H1 (cell line): Measurements from ENCODE around the gene KDM1A. TPM values are rescaled to one million over a fixed set of nuclear protein-coding genes. Genes with fewer than 3 reads are reported as not detected.

Experiments
- PHF8 ChIP-seq: fragments of 200-600 bp; sonication (generic); conservative IDR thresholded peaks from 2 replicates; pipeline ENCODE4 v1.7.1; 2012; ENCODE audit warnings: low read depth, mild to moderate bottlenecking, inconsistent platforms, low read length, moderate library complexity
- SAP30 ChIP-seq: fragments of 300-600 bp; sonication (generic); IDR thresholded peaks from 2 replicates; pipeline ENCODE4 v1.7.1; 2012; ENCODE audit warnings: low read length, moderate library complexity, mild to moderate bottlenecking, inconsistent platforms; ENCODE audit not compliant: insufficient read depth, insufficient replicate concordance
- polyA plus RNA-seq, 7 experiments: library from polyadenylated mRNA; depleted of rRNA in 3 of 7; stranded (reverse) in 5 of 7; unstranded in 2 of 7; fragments of >200 nt in 5 of 7; fragments of 200-250 nt in 2 of 7; gene quantifications; 1 replicate in 5 of 7; 2 replicates in 1 of 7; 4 replicates in 1 of 7; pipeline versions ENCODE4 v1.2.1 to v1.2.3, GENCODE V29; 2011 to 2013; ENCODE audit warnings: missing spikeins in 2 of 7, mixed read lengths in 2 of 7
- total RNA-seq: library from RNA; stranded (reverse); fragmentation: NEBNext Ultra II Directional; extraction: Animal tissue kit (Norgen Biotek cat#: 25700); gene quantifications from 2 replicates; pipeline ENCODE4 v1.2.1, GENCODE V29; 2021
- TF ChIP-seq, protein P1 (sequence below): fragments of 300-600 bp; sonication (generic); IDR thresholded peaks from 2 replicates; pipeline ENCODE4 v1.7.1; 2012; ENCODE audit warnings: low read length, moderate library complexity, mild to moderate bottlenecking, inconsistent platforms; ENCODE audit not compliant: insufficient replicate concordance

The KDM1A gene
- total and polyA plus RNA-seq, 2 of the 8 experiments (the other 6 are each of a cell fraction or from before 2014, with no cell fraction given) = 216 to 275 TPM

DNA sequence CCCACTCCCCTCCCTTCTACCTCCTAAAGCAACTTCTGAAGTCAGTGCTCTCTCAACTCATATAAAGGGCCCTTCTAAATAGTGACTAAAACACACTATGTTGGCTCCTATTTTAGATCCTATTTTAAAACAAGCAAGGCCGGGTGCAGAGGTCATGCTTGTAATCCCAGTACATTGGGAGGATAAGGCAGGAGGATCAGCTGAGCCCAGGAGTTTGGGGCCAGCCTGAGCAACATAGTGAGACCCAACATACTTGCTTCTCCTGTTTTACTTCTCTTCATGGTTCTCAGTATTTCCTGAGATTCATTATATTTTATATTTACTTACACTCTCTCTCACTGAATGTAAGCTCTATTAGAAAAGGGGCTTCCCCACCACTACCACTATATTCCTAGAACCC lies 106.9 kb downstream of the KDM1A start (continued):
- TF ChIP-seq, protein P1, sequence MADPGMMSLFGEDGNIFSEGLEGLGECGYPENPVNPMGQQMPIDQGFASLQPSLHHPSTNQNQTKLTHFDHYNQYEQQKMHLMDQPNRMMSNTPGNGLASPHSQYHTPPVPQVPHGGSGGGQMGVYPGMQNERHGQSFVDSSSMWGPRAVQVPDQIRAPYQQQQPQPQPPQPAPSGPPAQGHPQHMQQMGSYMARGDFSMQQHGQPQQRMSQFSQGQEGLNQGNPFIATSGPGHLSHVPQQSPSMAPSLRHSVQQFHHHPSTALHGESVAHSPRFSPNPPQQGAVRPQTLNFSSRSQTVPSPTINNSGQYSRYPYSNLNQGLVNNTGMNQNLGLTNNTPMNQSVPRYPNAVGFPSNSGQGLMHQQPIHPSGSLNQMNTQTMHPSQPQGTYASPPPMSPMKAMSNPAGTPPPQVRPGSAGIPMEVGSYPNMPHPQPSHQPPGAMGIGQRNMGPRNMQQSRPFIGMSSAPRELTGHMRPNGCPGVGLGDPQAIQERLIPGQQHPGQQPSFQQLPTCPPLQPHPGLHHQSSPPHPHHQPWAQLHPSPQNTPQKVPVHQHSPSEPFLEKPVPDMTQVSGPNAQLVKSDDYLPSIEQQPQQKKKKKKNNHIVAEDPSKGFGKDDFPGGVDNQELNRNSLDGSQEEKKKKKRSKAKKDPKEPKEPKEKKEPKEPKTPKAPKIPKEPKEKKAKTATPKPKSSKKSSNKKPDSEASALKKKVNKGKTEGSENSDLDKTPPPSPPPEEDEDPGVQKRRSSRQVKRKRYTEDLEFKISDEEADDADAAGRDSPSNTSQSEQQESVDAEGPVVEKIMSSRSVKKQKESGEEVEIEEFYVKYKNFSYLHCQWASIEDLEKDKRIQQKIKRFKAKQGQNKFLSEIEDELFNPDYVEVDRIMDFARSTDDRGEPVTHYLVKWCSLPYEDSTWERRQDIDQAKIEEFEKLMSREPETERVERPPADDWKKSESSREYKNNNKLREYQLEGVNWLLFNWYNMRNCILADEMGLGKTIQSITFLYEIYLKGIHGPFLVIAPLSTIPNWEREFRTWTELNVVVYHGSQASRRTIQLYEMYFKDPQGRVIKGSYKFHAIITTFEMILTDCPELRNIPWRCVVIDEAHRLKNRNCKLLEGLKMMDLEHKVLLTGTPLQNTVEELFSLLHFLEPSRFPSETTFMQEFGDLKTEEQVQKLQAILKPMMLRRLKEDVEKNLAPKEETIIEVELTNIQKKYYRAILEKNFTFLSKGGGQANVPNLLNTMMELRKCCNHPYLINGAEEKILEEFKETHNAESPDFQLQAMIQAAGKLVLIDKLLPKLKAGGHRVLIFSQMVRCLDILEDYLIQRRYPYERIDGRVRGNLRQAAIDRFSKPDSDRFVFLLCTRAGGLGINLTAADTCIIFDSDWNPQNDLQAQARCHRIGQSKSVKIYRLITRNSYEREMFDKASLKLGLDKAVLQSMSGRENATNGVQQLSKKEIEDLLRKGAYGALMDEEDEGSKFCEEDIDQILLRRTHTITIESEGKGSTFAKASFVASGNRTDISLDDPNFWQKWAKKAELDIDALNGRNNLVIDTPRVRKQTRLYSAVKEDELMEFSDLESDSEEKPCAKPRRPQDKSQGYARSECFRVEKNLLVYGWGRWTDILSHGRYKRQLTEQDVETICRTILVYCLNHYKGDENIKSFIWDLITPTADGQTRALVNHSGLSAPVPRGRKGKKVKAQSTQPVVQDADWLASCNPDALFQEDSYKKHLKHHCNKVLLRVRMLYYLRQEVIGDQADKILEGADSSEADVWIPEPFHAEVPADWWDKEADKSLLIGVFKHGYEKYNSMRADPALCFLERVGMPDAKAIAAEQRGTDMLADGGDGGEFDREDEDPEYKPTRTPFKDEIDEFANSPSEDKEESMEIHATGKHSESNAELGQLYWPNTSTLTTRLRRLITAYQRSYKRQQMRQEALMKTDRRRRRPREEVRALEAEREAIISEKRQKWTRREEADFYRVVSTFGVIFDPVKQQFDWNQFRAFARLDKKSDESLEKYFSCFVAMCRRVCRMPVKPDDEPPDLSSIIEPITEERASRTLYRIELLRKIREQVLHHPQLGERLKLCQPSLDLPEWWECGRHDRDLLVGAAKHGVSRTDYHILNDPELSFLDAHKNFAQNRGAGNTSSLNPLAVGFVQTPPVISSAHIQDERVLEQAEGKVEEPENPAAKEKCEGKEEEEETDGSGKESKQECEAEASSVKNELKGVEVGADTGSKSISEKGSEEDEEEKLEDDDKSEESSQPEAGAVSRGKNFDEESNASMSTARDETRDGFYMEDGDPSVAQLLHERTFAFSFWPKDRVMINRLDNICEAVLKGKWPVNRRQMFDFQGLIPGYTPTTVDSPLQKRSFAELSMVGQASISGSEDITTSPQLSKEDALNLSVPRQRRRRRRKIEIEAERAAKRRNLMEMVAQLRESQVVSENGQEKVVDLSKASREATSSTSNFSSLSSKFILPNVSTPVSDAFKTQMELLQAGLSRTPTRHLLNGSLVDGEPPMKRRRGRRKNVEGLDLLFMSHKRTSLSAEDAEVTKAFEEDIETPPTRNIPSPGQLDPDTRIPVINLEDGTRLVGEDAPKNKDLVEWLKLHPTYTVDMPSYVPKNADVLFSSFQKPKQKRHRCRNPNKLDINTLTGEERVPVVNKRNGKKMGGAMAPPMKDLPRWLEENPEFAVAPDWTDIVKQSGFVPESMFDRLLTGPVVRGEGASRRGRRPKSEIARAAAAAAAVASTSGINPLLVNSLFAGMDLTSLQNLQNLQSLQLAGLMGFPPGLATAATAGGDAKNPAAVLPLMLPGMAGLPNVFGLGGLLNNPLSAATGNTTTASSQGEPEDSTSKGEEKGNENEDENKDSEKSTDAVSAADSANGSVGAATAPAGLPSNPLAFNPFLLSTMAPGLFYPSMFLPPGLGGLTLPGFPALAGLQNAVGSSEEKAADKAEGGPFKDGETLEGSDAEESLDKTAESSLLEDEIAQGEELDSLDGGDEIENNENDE = no peak
- TF ChIP-seq SAP30 (no peak), PHF8 (no peak)
